SK-N-SH (cell line): ENCODE results near the gene ATP6V1F. TPM values are rescaled to one million over a fixed set of nuclear protein-coding genes. Genes with fewer than 3 reads are reported as not detected.

ENCODE experiments used
- CTCF ChIA-PET: fragments of 300-600, 350-600 bp; formaldehyde crosslinking; extraction: SDS; loops from one replicate; lab custom pipeline; 2021; lab: Yijun Ruan, JAX
- POLR2A ChIA-PET: fragments of 350-600 bp; sonication (Branson Sonifier 250); formaldehyde crosslinking; extraction: SDS; loops from one replicate; lab custom pipeline; 2020; ENCODE audit warnings: antibody characterized with exemption, inconsistent platforms; lab: Yijun Ruan, JAX
- DNase-seq: peaks from one replicate; pipeline ENCODE4 v3.0.0; 2012
- H2AFZ ChIP-seq: fragments of 200-600 bp; sonication (generic); 2 replicates; pipeline ENCODE4 v1.8.1; 2016; ENCODE audit warnings: antibody characterized with exemption, mild to moderate bottlenecking, low read depth
- H3F3A ChIP-seq: fragments of 200-600 bp; sonication (generic); replicated peaks from 2 replicates; pipeline ENCODE3; 2016; ENCODE audit warnings: antibody characterized with exemption, mild to moderate bottlenecking; ENCODE audit not compliant: insufficient read depth
- H3K27ac ChIP-seq, 2 experiments: fragments of 200-500 bp in 1 of 2; fragments of 200-600 bp in 1 of 2; sonication (Bioruptor generic) in 1 of 2; sonication (generic), shearing (Covaris generic) in 1 of 2; 2 replicates each; pipeline versions ENCODE4 v1.5.1 to v1.6.1; 2014 to 2016; ENCODE audit warnings: low read depth in 2 of 2, inconsistent platforms in 1 of 2, low read length in 1 of 2, mild to moderate bottlenecking in 1 of 2, mixed read lengths in 1 of 2
- H3K27me3 ChIP-seq: fragments of 200-600 bp; sonication (generic), shearing (Covaris generic); 2 replicates; pipeline ENCODE4 v1.6.1; 2016; ENCODE audit warnings: mixed run types; ENCODE audit not compliant: insufficient read depth
- H3K36me3 ChIP-seq, 2 experiments: fragments of 200-500 bp in 1 of 2; fragments of 200-600 bp in 1 of 2; sonication (Bioruptor generic) in 1 of 2; sonication (generic) in 1 of 2; replicated peaks in 1 of 2; 2 replicates each; pipeline versions ENCODE3 to v1.5.1; 2014 to 2016; ENCODE audit warnings: low read length in 1 of 2, mild to moderate bottlenecking in 1 of 2; ENCODE audit not compliant: insufficient read depth in 2 of 2, control insufficient read depth in 1 of 2
- H3K4me1 ChIP-seq, 2 experiments: fragments of 200-500 bp in 1 of 2; fragments of 200-600 bp in 1 of 2; sonication (Bioruptor generic) in 1 of 2; sonication (generic), shearing (Covaris generic) in 1 of 2; 2 replicates each; pipeline versions ENCODE4 v1.5.1 to v1.6.1; 2014 to 2016; ENCODE audit warnings: low read depth in 1 of 2, low read length in 1 of 2, mixed run types in 1 of 2; ENCODE audit not compliant: insufficient read depth in 2 of 2, control insufficient read depth in 1 of 2
- H3K4me2 ChIP-seq: fragments of 200-600 bp; sonication (generic), shearing (Covaris generic); 2 replicates; pipeline ENCODE4 v1.6.1; 2017; ENCODE audit warnings: mixed run types
- H3K4me3 ChIP-seq, 2 experiments: fragments of 200-500 bp in 1 of 2; fragments of 200-600 bp in 1 of 2; sonication (Bioruptor generic) in 1 of 2; sonication (generic), shearing (Covaris generic) in 1 of 2; 2 replicates each; pipeline versions ENCODE4 v1.5.1 to v1.8.1; 2014 to 2016; ENCODE audit warnings: low read depth in 2 of 2, inconsistent platforms in 1 of 2, low read length in 1 of 2, mild to moderate bottlenecking in 1 of 2, mixed read lengths in 1 of 2, moderate library complexity in 1 of 2
- H3K79me2 ChIP-seq: fragments of 200-600 bp; sonication (generic); 2 replicates; pipeline ENCODE4 v1.8.1; 2017; ENCODE audit warnings: mild to moderate bottlenecking; ENCODE audit not compliant: insufficient read depth
- H3K9ac ChIP-seq: fragments of 200-600 bp; sonication (generic); 2 replicates; pipeline ENCODE4 v1.6.1; 2017; ENCODE audit warnings: mixed run types
- H3K9me2 ChIP-seq: fragments of 200-600 bp; sonication (generic); 2 replicates; pipeline ENCODE4 v1.6.1; 2017; ENCODE audit warnings: mixed run types
- H3K9me3 ChIP-seq: fragments of 200-600 bp; sonication (generic); 2 replicates; pipeline ENCODE4 v1.6.1; 2017; ENCODE audit warnings: mixed run types, mild to moderate bottlenecking, moderate library complexity
- H4K20me1 ChIP-seq: fragments of 200-600 bp; sonication (generic); 2 replicates; pipeline ENCODE4 v1.6.1; 2017; ENCODE audit warnings: mild to moderate bottlenecking, mixed run types; ENCODE audit not compliant: insufficient read depth
- CTCF ChIP-seq: fragments of 200-600 bp; sonication (generic); IDR thresholded peaks from 2 replicates; pipeline ENCODE4 v1.6.1; 2017; ENCODE audit warnings: antibody characterized with exemption, mild to moderate bottlenecking, moderate library complexity
- ELF1 ChIP-seq: IDR thresholded peaks from 2 replicates; pipeline ENCODE4 v1.4.0; 2012
- EZH2phosphoT487 ChIP-seq: fragments of 200-600 bp; sonication (generic); IDR thresholded peaks from 2 replicates; pipeline ENCODE4 v1.6.1; 2017; ENCODE audit warnings: low read depth, mixed run types, mild to moderate bottlenecking, antibody characterized with exemption, moderate library complexity, borderline replicate concordance
- FOSL2 ChIP-seq: IDR thresholded peaks from 2 replicates; pipeline ENCODE4 v1.4.0; 2012; ENCODE audit warnings: low read depth, mild to moderate bottlenecking, moderate library complexity, borderline replicate concordance
- FOXM1 ChIP-seq: IDR thresholded peaks from 2 replicates; pipeline ENCODE4 v1.4.0; 2012; ENCODE audit warnings: low read depth, mild to moderate bottlenecking
- GABPA ChIP-seq: IDR thresholded peaks from 2 replicates; pipeline ENCODE4 v1.4.0; 2012; ENCODE audit warnings: low read depth, mild to moderate bottlenecking
- GATA2 ChIP-seq: sonication (generic); formaldehyde crosslinking; IDR thresholded peaks from 2 replicates; pipeline ENCODE4 v1.5.0; 2020; ENCODE audit warnings: mild to moderate bottlenecking, missing genetic modification reagents
- IRF3 ChIP-seq: fragments of 150-350 bp; IDR thresholded peaks from 2 replicates; pipeline ENCODE4 v1.6.1; 2016; ENCODE audit warnings: mild to moderate bottlenecking, low read depth, low read length
- JUND ChIP-seq: IDR thresholded peaks from 2 replicates; pipeline ENCODE4 v1.4.0; 2012
- MAX ChIP-seq: IDR thresholded peaks from 2 replicates; pipeline ENCODE4 v1.4.0; 2012; ENCODE audit warnings: low read depth
- MEF2A ChIP-seq: IDR thresholded peaks from 2 replicates; pipeline ENCODE4 v1.4.0; 2012; ENCODE audit warnings: low read depth, borderline replicate concordance
- MXI1 ChIP-seq: IDR thresholded peaks from 2 replicates; pipeline ENCODE4 v1.6.1; 2012; ENCODE audit warnings: mild to moderate bottlenecking, low read depth, low read length, improper control_type of control experiment
- NFIC ChIP-seq: IDR thresholded peaks from 2 replicates; pipeline ENCODE4 v1.4.0; 2012; ENCODE audit warnings: borderline replicate concordance
- NRF1 ChIP-seq: IDR thresholded peaks from 2 replicates; pipeline ENCODE4 v1.6.1; 2012; ENCODE audit warnings: low read depth, mild to moderate bottlenecking, low read length
- RCOR1 ChIP-seq: fragments of 150-350 bp; IDR thresholded peaks from 2 replicates; pipeline ENCODE4 v1.6.1; 2017; ENCODE audit warnings: antibody characterized with exemption, low read length
- RXRA ChIP-seq: IDR thresholded peaks from 2 replicates; pipeline ENCODE4 v1.4.0; 2012; ENCODE audit warnings: low read depth, mild to moderate bottlenecking, borderline replicate concordance
- SMC3 ChIP-seq: IDR thresholded peaks from 2 replicates; pipeline ENCODE4 v1.6.1; 2012; ENCODE audit warnings: low read depth, low read length, improper control_type of control experiment
- TAF1 ChIP-seq: IDR thresholded peaks from 2 replicates; pipeline ENCODE4 v1.6.1; 2012; ENCODE audit warnings: low read depth, mild to moderate bottlenecking, low read length, moderate library complexity, borderline replicate concordance
- USF2 ChIP-seq: fragments of 150-350 bp; IDR thresholded peaks from 2 replicates; pipeline ENCODE4 v1.6.1; 2017; ENCODE audit warnings: antibody characterized with exemption, low read length, low read depth, borderline replicate concordance
- ZBTB33 ChIP-seq: IDR thresholded peaks from 2 replicates; pipeline ENCODE4 v1.4.0; 2012; ENCODE audit warnings: low read depth, borderline replicate concordance
- WGBS: methylation state at CpG from one replicate; pipeline ENCODE4 v1.1.6; 2017; ENCODE audit warnings: low lambda C conversion rate; 5-methylcytosine and 5-hydroxymethylcytosine counted together
- polyA plus RNA-seq, 3 experiments: library from polyadenylated mRNA; depleted of rRNA; stranded (reverse); fragments of >200 nt; gene quantifications; 2 replicates each; pipeline ENCODE4 v1.2.3, GENCODE V29; 2012

The ATP6V1F gene
- polyA plus RNA-seq, 1 of the 3 experiments (the other 2 are of a cell fraction) = 495 TPM

GRCh38 chr7:128833148-128833945 is 29.3 kb upstream of the ATP6V1F start (continued):
- TF ChIP-seq CTCF (no peak), NFIC (peak; percentile 77), JUND (no peak; the same call in 1 of the 2 replicates), ELF1 (no peak), IRF3 (no peak), FOXM1 (no peak)

GRCh38 chr7:128833946-128834325 is 28.7 kb upstream of the ATP6V1F start:
- Histone ChIP-seq H3K9me2 (no peaks in the 10 kb centered on the region), H3K4me3 (peak overlapping the region in 1 of 2 experiments; percentile 90; a peak in 2 of 4 replicates), H3K4me2 (peak overlapping the region; percentile 99), H4K20me1 (peaks cover 73% of the 10 kb centered on the region), H3K36me3 (peaks cover 37 to 39% of the 10 kb centered on the region in 2 experiments), H3K79me2 (peaks cover 70% of the 10 kb centered on the region), H3K27me3 (no peaks in the 10 kb centered on the region), H3K9ac (peak overlapping the region; percentile 84), H3F3A (peaks cover 28% of the 10 kb centered on the region), H3K27ac (peak overlapping the region in 1 of 2 experiments; percentile 85; a peak in 2 of 4 replicates), H3K4me1 (peaks cover 28 to 39% of the 10 kb centered on the region in 2 experiments; a peak in 3 of 4 replicates), H2AFZ (no peak overlapping the region), H3K9me3 (no peaks in the 10 kb centered on the region)
- ChIA-PET POLR2A (no interaction called here), CTCF (interaction anchor here (0.8 to 2.5 kb wide), 9 partner anchors 8 to 409 kb away, joined by 3 to 14 read pairs (median 4); partner anchors contain the start of gene CCDC136)
- peak; percentile 26 for DNase-seq
- WGBS = 38% methylated on average over 4 of the region's 4 CpGs
- TF ChIP-seq FOSL2 = no peak
- no peak for TF ChIP-seq ZBTB33
- no peak for TF ChIP-seq JUND
- no peak for TF ChIP-seq MAX
- no peak for TF ChIP-seq SMC3
- no peak for TF ChIP-seq EZH2phosphoT487
- TF ChIP-seq GABPA = no peak
- TF ChIP-seq IRF3 = no peak
- no peak for TF ChIP-seq RCOR1
- no peak for TF ChIP-seq FOXM1
- TF ChIP-seq MXI1 = no peak
- no peak for TF ChIP-seq CTCF
- TF ChIP-seq MEF2A = no peak
- no peak for TF ChIP-seq NRF1
- no peak for TF ChIP-seq RXRA
- no peak for TF ChIP-seq USF2
- no peak for TF ChIP-seq GATA2 (CRISPR knock-in tag)
- no peak for TF ChIP-seq TAF1
